GM19351 (cell line): Measurements from ENCODE around the gene PYGB.

Source experiments
- ATAC-seq: cut with Tn5 transposase; IDR thresholded peaks from one replicate; pipeline ENCODE4 v1.9.1; 2021; ENCODE audit warnings: mild to moderate bottlenecking, moderate library complexity; ENCODE audit not compliant: unreplicated experiment

Gene PYGB

DNA sequence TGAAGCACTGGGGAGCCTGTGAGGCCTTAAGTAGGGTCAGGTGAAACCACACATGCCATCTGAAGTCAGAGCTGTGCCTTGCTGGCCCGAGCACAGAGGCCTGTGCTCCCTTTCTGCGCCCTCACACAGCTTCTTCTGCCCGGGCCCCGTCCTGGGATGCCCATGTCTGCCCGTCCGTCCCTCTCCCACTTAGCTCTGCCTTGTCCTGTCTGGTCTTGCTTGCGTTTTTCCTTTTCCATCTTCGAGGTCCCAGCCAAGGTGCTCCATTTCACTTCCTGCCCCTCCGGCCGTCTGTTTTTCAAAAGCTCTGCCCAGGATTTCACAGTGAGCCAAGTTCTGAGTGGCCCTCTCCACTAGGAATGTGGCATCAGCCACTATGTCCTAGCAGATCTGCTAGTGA is 45.6 kb downstream of the PYGB start:
- no peak for ATAC-seq

DNA sequence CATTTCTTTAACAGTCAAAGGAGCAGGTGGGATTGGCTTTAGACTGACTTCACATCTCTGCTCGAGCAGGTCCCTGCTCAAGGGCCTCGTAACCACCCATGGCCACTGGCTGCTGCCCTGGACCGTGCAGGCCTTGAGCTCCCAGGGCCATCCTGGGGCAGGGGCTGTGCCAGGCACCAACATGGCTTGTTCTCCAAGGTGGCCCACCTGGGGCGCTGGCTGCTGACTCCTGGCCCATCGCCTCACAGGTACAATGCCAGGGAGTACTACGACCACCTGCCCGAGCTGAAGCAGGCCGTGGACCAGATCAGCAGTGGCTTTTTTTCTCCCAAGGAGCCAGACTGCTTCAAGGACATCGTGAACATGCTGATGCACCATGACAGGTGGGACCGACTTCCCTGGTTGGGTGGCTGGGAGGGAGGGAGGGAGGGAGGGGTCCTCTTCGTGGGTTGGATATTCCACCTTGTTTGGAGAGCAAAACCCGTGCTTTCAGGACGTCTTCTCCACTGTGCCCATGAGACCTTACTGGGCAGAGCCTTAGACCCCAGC is 46.1 kb downstream of the PYGB start:
- no peak for ATAC-seq

DNA sequence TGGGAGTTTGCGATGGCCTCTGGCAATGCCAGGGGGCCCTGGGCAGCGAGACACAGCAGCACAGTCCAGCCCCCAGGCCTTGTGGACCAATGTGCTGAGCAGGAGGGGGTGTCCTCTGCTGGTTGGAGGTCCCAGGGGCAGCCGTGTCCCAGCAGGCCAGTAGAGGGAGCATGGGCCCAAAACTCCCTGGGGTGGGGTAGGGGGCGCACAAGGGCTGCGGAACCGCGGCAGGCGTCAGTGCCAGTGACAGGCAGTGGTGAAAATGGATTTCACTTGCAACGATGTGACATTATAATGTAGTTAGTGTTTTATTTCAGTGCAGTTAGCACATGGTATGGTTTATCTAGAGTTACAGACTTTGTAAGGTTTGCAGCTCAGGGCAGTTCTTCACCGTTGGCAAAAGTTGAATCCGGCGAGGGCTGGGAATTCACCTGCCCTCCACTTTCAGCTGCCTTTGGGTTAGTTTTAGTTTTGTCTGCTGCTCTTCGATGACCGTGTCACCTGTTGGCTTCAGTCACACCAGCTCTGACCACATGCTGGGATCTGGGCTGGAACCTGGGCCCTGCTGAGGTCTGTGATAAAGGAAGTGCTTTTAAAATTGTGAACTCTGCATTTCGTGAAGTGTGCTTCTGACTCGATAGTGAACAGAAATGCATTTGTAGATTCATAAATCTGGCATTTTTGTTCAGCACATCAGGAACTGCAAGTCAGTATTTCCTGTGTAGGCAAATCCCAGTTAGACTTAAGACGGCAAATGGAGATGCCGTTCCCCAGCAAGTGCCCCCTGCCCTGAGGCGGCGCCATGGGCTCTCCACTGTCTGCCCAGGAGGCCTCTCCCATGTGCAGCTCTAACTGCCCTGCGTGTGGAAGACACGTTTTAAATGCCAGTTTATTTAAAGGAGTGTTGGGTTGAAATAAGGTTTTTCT is 46.8 kb downstream of the PYGB start:
- ATAC-seq, result peak; percentile 47

DNA sequence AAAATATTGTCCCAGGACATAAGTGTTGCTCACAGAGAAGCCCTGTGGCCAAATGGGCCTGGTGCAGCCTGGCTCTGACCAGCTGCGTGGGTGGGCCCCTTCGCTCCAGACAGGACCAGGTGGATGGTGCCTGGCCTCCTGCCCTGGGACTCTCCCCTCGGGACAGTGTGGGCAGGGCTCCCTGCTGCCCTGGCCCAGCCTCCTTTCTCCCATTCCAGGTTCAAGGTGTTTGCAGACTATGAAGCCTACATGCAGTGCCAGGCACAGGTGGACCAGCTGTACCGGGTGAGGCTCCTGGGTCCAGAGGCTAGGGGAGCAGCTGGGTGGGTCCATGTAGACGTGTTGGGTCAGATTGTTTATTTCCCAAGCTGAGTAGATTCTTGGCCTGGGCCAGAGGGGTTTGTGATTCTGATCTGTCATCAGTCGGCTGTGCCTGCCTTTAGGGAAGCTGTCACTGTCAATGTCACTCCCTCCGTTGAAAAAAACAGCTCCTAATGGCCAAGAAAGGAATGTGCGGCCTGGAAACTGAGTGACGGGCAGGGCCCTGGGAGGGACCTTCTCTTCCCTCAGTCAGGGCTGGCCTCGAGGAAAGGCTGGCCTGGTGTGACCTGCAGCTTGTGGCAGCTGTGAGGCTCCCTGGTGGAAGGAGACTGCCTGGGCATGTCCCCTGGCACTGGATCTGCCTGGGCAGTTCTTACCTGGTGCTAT is 47.7 kb downstream of the PYGB start:
- ATAC-seq, result no peak

DNA sequence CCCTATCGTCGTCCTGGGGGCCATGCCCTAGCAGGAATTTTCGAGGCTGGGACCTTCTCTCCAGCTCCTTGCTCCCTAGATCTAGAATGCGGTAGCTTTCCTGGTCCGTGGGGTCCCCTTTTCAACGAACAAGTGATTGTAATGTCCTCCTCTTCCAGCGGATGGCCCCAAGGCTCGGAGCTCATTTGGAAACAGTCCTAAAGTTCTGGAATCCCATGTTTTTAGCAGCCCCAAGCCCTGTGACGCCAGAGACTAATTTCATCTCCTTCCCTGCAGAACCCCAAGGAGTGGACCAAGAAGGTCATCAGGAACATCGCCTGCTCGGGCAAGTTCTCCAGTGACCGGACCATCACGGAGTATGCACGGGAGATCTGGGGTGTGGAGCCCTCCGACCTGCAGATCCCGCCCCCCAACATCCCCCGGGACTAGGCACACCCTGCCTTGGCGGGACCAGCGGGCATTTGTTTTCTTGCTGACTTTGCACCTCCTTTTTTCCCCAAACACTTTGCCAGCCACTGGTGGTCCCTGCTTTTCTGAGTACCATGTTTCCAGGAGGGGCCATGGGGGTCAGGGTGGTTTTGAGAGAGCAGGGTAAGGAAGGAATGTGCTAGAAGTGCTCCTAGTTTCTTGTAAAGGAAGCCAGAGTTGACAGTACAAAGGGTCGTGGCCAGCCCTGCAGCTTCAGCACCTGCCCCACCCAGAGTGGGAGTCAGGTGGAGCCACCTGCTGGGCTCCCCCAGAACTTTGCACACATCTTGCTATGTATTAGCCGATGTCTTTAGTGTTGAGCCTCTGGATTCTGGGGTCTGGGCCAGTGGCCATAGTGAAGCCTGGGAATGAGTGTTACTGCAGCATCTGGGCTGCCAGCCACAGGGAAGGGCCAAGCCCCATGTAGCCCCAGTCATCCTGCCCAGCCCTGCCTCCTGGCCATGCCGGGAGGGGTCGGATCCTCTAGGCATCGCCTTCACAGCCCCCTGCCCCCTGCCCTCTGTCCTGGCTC is 48.5 kb downstream of the PYGB start:
- peak; percentile 37 for ATAC-seq

DNA sequence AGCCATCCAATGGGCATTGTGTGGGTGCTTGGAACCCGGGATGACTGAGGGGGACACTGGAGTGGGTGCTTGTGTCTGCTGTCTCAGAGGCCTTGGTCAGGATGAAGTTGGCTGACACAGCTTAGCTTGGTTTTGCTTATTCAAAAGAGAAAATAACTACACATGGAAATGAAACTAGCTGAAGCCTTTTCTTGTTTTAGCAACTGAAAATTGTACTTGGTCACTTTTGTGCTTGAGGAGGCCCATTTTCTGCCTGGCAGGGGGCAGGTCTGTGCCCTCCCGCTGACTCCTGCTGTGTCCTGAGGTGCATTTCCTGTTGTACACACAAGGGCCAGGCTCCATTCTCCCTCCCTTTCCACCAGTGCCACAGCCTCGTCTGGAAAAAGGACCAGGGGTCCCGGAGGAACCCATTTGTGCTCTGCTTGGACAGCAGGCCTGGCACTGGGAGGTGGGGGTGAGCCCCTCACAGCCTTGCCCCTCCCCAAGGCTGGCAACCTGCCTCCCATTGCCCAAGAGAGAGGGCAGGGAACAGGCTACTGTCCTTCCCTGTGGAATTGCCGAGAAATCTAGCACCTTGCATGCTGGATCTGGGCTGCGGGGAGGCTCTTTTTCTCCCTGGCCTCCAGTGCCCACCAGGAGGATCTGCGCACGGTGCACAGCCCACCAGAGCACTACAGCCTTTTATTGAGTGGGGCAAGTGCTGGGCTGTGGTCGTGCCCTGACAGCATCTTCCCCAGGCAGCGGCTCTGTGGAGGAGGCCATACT is 49.4 kb downstream of the PYGB start:
- ATAC-seq, result peak; percentile 68

DNA sequence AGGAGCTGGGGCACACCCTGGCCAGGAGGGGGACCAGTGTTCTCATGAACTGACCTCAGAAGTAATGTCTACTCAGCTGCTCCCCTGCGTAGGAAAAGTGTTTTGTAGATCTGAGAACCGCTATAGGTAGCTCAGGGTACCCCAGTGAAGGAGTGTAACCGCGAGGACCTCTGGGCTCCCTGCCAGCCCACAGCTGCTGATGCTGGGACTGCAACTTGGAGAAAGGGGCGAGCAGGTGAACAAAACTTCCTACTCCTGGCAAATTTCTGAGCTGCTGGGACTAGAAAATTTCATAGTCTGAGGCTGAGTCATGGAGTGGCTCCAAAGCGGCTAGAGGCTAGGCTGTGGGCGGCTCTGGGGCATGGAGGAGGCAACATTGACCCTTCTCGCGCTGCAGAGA is 51.9 kb downstream of the PYGB start:
- no peak for ATAC-seq

DNA sequence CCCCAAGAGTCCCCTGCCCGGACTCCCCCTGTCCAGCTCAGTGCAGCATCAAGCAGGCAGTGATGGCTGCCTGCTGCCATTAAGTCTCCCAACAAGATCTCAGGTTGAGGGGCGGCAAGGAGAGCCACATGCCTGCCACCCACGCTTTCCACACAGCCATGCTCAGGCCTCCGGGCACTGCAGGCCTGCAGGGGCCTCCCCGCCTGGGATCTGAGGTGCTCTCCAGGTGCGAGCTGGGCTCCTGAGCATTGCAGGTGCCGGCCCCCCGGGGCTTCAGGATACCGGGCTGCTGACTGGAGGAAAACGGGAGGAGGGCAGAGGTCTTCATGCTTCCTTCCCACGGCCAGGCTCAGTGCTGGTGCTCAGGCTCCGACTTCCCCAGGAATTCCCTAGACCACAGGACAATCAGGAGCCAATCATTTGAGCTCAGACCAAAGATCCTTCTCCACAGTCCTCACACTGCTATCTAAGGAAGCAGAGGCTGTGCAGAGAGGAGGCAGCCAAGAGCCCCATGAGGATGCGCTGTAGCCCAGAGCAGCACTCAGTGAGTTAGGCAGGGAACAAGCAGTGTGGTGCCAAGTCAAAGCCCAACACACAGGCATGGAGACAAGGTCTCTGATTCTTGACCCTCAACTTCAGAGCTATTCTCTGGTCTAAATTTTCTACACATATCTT is 52.7 kb downstream of the PYGB start:
- no peak for ATAC-seq

DNA sequence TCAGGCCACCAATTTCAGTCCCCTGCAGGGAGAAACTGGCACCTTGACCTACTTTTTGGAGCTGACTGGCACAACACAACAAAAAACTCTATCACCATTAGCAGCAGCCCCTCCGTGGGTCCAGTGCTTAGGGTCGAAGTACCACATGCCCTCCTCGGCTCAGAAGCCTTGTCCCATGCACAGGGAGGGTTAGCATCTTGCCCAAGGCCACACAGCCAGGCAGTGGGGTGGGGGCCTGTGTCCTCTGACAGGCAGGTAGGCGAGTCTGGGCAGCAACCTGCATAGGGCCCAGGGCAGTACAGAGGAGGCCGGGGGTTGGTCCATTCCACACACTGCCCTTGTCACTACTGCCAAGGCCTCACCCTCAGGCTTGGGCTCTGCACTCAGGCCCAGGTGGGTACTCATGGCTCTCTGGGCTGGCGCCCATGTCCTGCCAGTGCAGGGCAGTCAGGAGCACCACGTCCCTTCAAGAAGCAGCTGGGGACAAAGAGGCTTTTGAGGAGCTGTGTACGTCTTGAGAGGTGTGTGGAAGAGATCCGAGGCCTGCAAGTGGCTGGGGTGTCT is 53.6 kb downstream of the PYGB start:
- ATAC-seq, result no peak

DNA sequence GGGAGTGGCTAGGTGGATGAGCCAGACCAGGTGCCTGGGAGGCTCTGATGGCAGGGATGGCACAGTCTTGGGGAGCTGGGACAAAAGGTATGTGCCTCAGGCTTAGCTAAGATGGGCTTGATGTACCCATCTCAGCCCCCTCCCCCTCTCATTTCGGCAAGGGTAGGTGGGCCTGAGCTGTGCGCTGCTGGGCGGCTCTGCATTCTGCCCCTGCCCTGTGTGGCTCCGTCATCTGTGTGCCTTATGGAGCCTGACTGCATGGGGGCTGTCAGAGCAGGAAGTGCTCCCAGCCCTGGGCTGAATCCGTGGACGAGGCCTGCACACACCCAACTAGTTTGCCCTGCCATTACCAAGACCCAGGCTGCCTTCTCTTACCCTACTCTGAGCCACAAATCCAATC is 54.7 kb downstream of the PYGB start:
- ATAC-seq, result no peak

DNA sequence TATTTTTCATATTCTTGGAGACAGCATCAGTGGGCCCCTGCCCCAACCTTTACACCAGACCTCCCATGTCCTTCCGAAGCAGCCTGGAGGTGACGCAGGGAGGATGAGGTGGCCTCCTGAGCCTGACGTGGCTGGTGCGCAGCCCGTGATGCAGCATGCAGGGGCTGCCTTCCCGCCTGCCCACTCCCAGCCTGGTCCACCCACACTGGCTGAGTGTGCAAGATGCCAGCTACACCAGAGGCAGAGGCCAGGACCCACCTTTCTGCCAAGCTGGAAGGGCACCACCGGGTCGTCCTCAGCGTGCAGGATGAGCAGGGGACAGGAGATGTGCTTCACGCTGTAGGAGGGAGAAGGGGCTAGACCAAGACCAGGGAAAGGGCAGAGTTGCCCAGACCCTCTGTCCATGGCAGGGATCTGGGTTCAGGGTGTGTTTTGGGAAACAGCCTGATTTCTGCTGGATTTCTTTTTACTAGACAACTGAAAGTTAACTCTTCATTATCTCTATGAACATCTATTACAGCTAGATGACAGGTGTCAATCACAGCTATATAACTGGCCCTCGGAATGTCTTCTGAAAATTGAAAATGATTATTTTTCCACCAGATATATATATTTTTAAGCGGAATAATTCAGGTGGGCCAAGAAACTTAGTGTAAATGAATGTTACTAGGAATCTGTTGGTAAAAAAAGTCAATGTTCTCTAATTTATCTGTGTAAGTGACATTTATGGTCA is 55.6 kb downstream of the PYGB start:
- no peak for ATAC-seq

DNA sequence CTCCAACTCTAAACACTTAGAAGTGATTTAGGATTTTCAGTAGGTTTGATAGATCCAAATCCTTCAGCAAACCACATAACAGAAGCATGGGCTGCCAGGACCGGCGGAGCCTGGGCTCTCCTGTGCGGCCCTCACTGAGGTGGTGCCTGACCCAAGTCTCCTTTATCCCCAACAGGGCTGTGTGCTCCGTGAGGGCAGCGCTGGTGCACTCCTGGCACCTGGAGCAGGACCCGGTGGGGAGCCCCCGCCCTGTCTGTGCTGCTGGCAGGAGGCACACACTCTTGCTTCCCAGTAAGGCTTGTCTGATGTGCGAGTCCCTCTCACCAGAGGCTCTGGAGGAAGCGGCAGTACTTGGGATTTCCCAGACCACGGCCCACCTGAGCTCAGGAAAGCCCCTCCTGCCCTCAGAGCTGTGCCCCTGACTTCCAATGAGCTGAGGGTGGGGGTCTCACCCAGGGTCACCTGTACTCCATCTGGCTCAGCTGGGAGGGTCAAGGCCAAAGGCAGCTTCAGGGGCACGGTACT is 56.2 kb downstream of the PYGB start:
- ATAC-seq, result no peak

DNA sequence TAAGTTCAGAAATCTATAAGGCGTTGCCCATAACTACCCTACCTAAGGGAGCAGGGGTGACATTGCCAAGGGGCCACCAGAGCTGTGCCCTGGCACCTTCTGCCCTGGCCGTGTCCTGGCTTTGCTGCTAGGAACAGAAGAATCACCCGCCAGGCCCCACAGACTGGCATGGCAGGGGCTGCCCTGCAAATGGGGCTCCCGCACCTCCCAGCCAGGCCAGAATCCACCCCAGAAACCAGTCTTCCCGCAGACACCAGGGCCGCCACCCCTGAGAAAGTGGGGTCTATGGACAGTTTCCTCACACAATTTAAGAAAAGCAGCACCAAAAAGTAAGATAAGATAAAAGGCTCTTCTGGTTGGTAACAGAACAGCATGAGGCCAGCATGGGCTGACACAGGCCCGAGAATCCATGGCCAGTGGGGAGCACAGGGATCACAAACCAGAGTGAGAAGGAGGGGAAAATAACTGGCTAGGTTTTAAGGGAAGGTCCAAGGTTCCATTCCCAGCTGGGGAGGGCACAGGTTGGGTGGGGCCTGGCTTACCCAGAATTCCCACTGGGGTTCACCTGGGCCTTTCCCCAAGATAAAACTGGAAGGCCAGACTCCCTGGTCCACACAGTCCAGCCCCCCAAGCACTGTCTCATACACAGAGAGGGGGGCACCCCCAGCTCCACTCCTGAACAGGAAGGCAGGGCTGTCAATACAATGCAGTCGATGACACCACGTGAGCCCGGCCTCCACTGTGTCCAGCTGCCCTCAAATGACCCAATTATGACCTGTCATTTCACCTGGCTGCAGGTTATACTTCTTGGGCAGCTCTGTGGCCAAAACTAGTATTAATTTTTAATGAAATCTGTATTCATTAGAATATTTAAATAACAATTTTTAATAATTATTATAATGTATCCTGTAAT is 59.4 kb downstream of the PYGB start:
- no peak for ATAC-seq

DNA sequence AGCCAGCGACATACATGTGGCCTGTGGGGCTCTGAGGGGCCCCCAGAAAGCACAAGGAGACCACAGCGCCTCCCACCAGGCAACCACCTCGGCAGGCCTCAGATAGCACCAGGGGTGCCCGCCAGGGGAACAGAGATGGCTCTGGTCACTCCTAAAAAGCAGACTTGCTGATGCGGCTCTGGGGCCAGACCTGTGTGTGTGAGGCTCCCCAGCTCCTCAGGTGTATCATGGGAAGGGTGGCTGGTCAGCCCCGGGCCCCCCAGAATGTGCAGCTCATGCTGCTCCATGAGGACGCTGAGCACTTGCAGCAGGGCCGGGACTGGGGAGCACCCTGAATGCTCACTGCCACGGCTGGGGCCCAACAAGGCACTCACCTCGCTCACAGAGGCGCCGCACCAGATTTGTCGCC is 60.2 kb downstream of the PYGB start:
- ATAC-seq, result no peak

DNA sequence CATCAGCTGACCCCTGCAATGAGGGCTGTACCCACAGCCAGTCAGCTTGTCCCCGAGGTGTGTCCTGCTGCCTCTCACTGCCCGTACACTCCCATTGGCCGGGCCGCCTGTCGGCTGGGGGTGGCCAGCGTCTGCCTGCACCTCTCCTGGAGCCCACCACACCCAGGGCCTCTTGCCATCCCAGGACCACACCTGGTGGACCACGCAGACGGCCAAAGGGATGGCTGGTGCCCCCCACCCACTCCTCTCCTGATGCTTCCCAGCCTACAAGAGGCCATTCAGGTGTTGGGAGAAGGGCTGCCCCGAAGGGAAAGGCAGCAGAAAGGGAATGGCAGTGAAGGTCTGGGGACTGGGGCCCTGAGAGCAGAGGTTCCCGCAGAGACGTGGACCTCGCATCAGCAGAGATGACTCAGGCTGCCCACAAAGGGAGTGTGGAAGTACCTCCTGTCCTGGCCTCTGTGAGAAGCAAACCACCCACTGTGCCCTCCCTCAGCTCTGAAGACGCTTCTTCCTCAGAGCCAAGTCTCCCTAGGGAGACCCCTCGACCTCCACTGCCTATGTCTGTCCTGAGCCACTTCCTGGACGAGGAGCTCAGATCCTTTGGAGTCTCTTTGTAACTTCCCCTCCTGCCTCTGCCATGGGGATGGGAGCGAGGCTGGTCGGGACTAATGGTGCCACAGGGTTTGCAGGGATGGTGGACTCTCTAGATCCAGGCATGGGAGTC is 60.9 kb downstream of the PYGB start:
- ATAC-seq, result no peak
